H1 (cell line): ENCODE measurements around the gene MR1. TPM values are rescaled to one million over a fixed set of nuclear protein-coding genes. Genes with fewer than 3 reads are reported as not detected.

ENCODE experiments used
- CTCF ChIA-PET: fragments of 300-600 bp; sonication (Branson Sonifier 250); formaldehyde crosslinking; loops from one replicate; lab custom pipeline; 2021; ENCODE audit not compliant: partially characterized antibody; lab: Charles Lee
- POLR2A ChIA-PET: fragments of 300-600 bp; sonication (Branson Sonifier 250); formaldehyde crosslinking; loops from one replicate; lab custom pipeline; 2021; ENCODE audit warnings: inconsistent platforms; ENCODE audit not compliant: partially characterized antibody; lab: Charles Lee
- DNase-seq, 2 experiments: peaks; one replicate each; pipeline versions ENCODE4 v3.0.0 to v3.0.0-alpha.2; 2010 to 2022; ENCODE audit warnings: low spot score in 2 of 2, low read depth in 1 of 2, mixed read lengths in 1 of 2
- FAIRE-seq: peaks from 2 replicates; lab custom pipeline; 2011; peaks lifted over from hg19 to GRCh38; lab: Jason Lieb, UNC
- H2AFZ ChIP-seq: 2 replicates; pipeline ENCODE4 v1.8.1; 2012; ENCODE audit warnings: low read length, inconsistent platforms
- H2AK5ac ChIP-seq: 2 replicates; pipeline ENCODE4 v1.6.1; 2013; ENCODE audit warnings: low read depth, low read length
- H2BK120ac ChIP-seq: replicated peaks from 2 replicates; pipeline ENCODE3; 2013; ENCODE audit warnings: low read depth, low read length, inconsistent platforms
- H2BK12ac ChIP-seq: 2 replicates; pipeline ENCODE4 v1.6.1; 2013; ENCODE audit warnings: low read depth, low read length
- H2BK15ac ChIP-seq: 2 replicates; pipeline ENCODE4 v1.6.1; 2013; ENCODE audit warnings: low read length
- H2BK20ac ChIP-seq: 2 replicates; pipeline ENCODE4 v1.6.1; 2013; ENCODE audit warnings: low read length
- H2BK5ac ChIP-seq: 2 replicates; pipeline ENCODE4 v1.6.1; 2013; ENCODE audit warnings: low read depth, low read length
- H3K14ac ChIP-seq: 2 replicates; pipeline ENCODE4 v1.6.1; 2013; ENCODE audit warnings: inconsistent platforms; ENCODE audit not compliant: insufficient read length
- H3K18ac ChIP-seq: 2 replicates; pipeline ENCODE4 v1.6.1; 2013; ENCODE audit warnings: low read length; ENCODE audit errors: extremely low read depth
- H3K23ac ChIP-seq: 2 replicates; pipeline ENCODE4 v1.6.1; 2013; ENCODE audit warnings: inconsistent platforms; ENCODE audit not compliant: insufficient read length
- H3K23me2 ChIP-seq: 2 replicates; pipeline ENCODE4 v1.6.1; 2013; ENCODE audit warnings: low read depth, low read length
- H3K27ac ChIP-seq: 2 replicates; pipeline ENCODE4 v1.6.1; 2011; ENCODE audit warnings: low read depth, low read length, inconsistent platforms
- H3K27me3 ChIP-seq, 4 experiments: replicated peaks in 1 of 4; 1 replicate in 1 of 4; 2 replicates in 3 of 4; pipeline versions ENCODE4 v1.6.1 to v1.8.1; 2011 to 2013; ENCODE audit warnings: low read length in 3 of 4, mild to moderate bottlenecking in 3 of 4, inconsistent platforms in 2 of 4, mixed read lengths in 2 of 4, moderate library complexity in 1 of 4; ENCODE audit not compliant: control insufficient read depth in 3 of 4, insufficient read depth in 3 of 4; ENCODE audit errors: extremely low read depth in 1 of 4
- H3K36me3 ChIP-seq, 4 experiments: 2 replicates each; pipeline versions ENCODE4 v1.6.1 to v1.8.1; 2011 to 2013; ENCODE audit warnings: mild to moderate bottlenecking in 4 of 4, low read length in 3 of 4, moderate library complexity in 2 of 4, control low read depth in 1 of 4, inconsistent platforms in 1 of 4; ENCODE audit not compliant: insufficient read depth in 4 of 4, control insufficient read depth in 2 of 4
- H3K4ac ChIP-seq: replicated peaks from 2 replicates; pipeline ENCODE3; 2013; ENCODE audit warnings: low read length, low read depth, mixed read lengths, inconsistent platforms; ENCODE audit not compliant: insufficient read length
- H3K4me1 ChIP-seq, 4 experiments: replicated peaks in 1 of 4; 1 replicate in 1 of 4; 2 replicates in 3 of 4; pipeline versions ENCODE4 v1.6.1 to v1.8.1; 2011 to 2013; ENCODE audit warnings: low read length in 3 of 4, inconsistent platforms in 2 of 4, mixed read lengths in 1 of 4; ENCODE audit not compliant: insufficient read depth in 4 of 4, control insufficient read depth in 3 of 4
- H3K4me2 ChIP-seq, 2 experiments: 2 replicates each; pipeline versions ENCODE4 v1.6.1 to v1.8.1; 2011 to 2013; ENCODE audit warnings: low read depth in 2 of 2, low read length in 2 of 2, control low read depth in 1 of 2, inconsistent platforms in 1 of 2, mild to moderate bottlenecking in 1 of 2; ENCODE audit not compliant: insufficient read depth in 1 of 2
- H3K4me3 ChIP-seq, 4 experiments: fragments of 200-600, 300-600 bp in 1 of 4; sonication (generic), shearing (Covaris generic), sonication (Bioruptor Twin) in 1 of 4; 2 replicates each; pipeline versions ENCODE4 v1.5.1 to v1.8.1; 2011 to 2016; ENCODE audit warnings: low read length in 4 of 4, low read depth in 3 of 4, control low read depth in 2 of 4, inconsistent platforms in 2 of 4, mild to moderate bottlenecking in 2 of 4, mixed read lengths in 1 of 4, moderate library complexity in 1 of 4; ENCODE audit not compliant: insufficient read depth in 2 of 4; ENCODE audit errors: extremely low read depth in 1 of 4
- H3K56ac ChIP-seq: replicated peaks from 2 replicates; pipeline ENCODE3; 2013; ENCODE audit warnings: low read depth, mild to moderate bottlenecking, mixed read lengths, low read length, inconsistent platforms; ENCODE audit not compliant: insufficient read length
- H3K79me1 ChIP-seq: 2 replicates; pipeline ENCODE4 v1.6.1; 2013; ENCODE audit warnings: low read depth, low read length, control low read depth
- H3K79me2 ChIP-seq, 2 experiments: 2 replicates each; pipeline versions ENCODE4 v1.6.1 to v1.8.1; 2012 to 2013; ENCODE audit warnings: low read length in 2 of 2, mild to moderate bottlenecking in 2 of 2, inconsistent platforms in 1 of 2; ENCODE audit not compliant: insufficient read depth in 2 of 2, control insufficient read depth in 1 of 2
- H3K9ac ChIP-seq, 4 experiments: replicated peaks in 1 of 4; 1 replicate in 1 of 4; 2 replicates in 3 of 4; pipeline versions ENCODE4 v1.6.1 to v1.8.1; 2011 to 2013; ENCODE audit warnings: low read depth in 3 of 4, low read length in 3 of 4, control low read depth in 2 of 4, mild to moderate bottlenecking in 2 of 4, moderate library complexity in 2 of 4, inconsistent platforms in 1 of 4; ENCODE audit errors: extremely low read depth in 1 of 4
- H3K9me3 ChIP-seq, 2 experiments: 2 replicates each; pipeline versions ENCODE4 v1.6.1 to v1.8.1; 2012 to 2013; ENCODE audit warnings: mild to moderate bottlenecking in 2 of 2, moderate library complexity in 2 of 2, control low read depth in 1 of 2, inconsistent platforms in 1 of 2, low read depth in 1 of 2, low read length in 1 of 2, mixed read lengths in 1 of 2; ENCODE audit not compliant: insufficient read depth in 2 of 2
- H4K20me1 ChIP-seq, 2 experiments: replicated peaks in 1 of 2; 2 replicates each; pipeline versions ENCODE3 to v1.8.1; 2011 to 2013; ENCODE audit warnings: inconsistent platforms in 2 of 2, low read length in 2 of 2, mild to moderate bottlenecking in 1 of 2; ENCODE audit not compliant: insufficient read depth in 2 of 2, control insufficient read depth in 1 of 2
- H4K5ac ChIP-seq: 2 replicates; pipeline ENCODE4 v1.6.1; 2013; ENCODE audit warnings: low read length, low read depth, mixed read lengths, inconsistent platforms; ENCODE audit not compliant: insufficient read length
- H4K8ac ChIP-seq: 2 replicates; pipeline ENCODE4 v1.8.0; 2013; ENCODE audit warnings: mild to moderate bottlenecking, moderate library complexity, low read length, inconsistent platforms; ENCODE audit not compliant: insufficient read depth; ENCODE audit errors: extremely low read depth
- H4K91ac ChIP-seq: replicated peaks from 2 replicates; pipeline ENCODE3; 2013; ENCODE audit warnings: low read length, mixed read lengths, inconsistent platforms; ENCODE audit not compliant: insufficient read length
- CBX8 ChIP-seq: fragments of 300-800, 300-1000 bp; sonication (generic); IDR thresholded peaks from 2 replicates; pipeline ENCODE4 v1.7.1; 2016; ENCODE audit warnings: low read depth, low read length, borderline replicate concordance
- KDM5A ChIP-seq: fragments of 200-600 bp; IDR thresholded peaks from 2 replicates; pipeline ENCODE4 v1.7.1; 2012; ENCODE audit warnings: mild to moderate bottlenecking, low read length, inconsistent platforms, mixed read lengths
- POU5F1 ChIP-seq: IDR thresholded peaks from 2 replicates; pipeline ENCODE4 v1.6.1; 2011; ENCODE audit warnings: low read depth, mild to moderate bottlenecking, low read length, moderate library complexity
- RFX5 ChIP-seq: IDR thresholded peaks from 2 replicates; pipeline ENCODE4 v1.6.1; 2011; ENCODE audit warnings: low read depth, low read length, improper control_type of control experiment, borderline replicate concordance
- SRF ChIP-seq: IDR thresholded peaks from 2 replicates; pipeline ENCODE4 v1.6.1; 2011; ENCODE audit warnings: mild to moderate bottlenecking, low read depth, low read length, moderate library complexity
- TAF1 ChIP-seq: IDR thresholded peaks from 2 replicates; pipeline ENCODE4 v1.6.1; 2011; ENCODE audit warnings: mild to moderate bottlenecking, low read depth, low read length
- YY1 ChIP-seq: IDR thresholded peaks from 2 replicates; pipeline ENCODE4 v1.6.1; 2011; ENCODE audit warnings: low read depth, mild to moderate bottlenecking, low read length
- WGBS, 2 experiments: shearing (Covaris generic) in 1 of 2; methylation state at CpG; one replicate each; pipeline versions ENCODE4 v1.1.6 to v1.1.7; 2013 to 2015; ENCODE audit warnings: low lambda C conversion rate in 2 of 2, mixed read lengths in 2 of 2, inconsistent platforms in 1 of 2, low coverage in 1 of 2, missing lambda C conversion rate in 1 of 2; ENCODE audit not compliant: insufficient replicate concordance in 2 of 2, insufficient coverage in 1 of 2, insufficient read length in 1 of 2; ENCODE audit errors: extremely low coverage in 1 of 2, missing lambda C conversion rate in 1 of 2; 5-methylcytosine and 5-hydroxymethylcytosine counted together
- polyA plus RNA-seq, 7 experiments: library from polyadenylated mRNA; depleted of rRNA in 3 of 7; stranded (reverse) in 5 of 7; unstranded in 2 of 7; fragments of >200 nt in 5 of 7; fragments of 200-250 nt in 2 of 7; gene quantifications; 1 replicate in 5 of 7; 2 replicates in 1 of 7; 4 replicates in 1 of 7; pipeline versions ENCODE4 v1.2.1 to v1.2.3, GENCODE V29; 2011 to 2013; ENCODE audit warnings: missing spikeins in 2 of 7, mixed read lengths in 2 of 7
- total RNA-seq: library from RNA; stranded (reverse); fragmentation: NEBNext Ultra II Directional; extraction: Animal tissue kit (Norgen Biotek cat#: 25700); gene quantifications from 2 replicates; pipeline ENCODE4 v1.2.1, GENCODE V29; 2021
- TF ChIP-seq, protein P1 (sequence below), 3 experiments: IDR thresholded peaks; 1 replicate in 2 of 3; 2 replicates in 1 of 3; pipeline versions ENCODE4 v1.5.1 to v1.6.1; 2011; ENCODE audit warnings: low read length in 3 of 3, mild to moderate bottlenecking in 3 of 3, inconsistent platforms in 2 of 3, low read depth in 1 of 3, moderate library complexity in 1 of 3; ENCODE audit not compliant: insufficient read depth in 1 of 3; ENCODE audit errors: control extremely low read depth in 1 of 3

MR1 gene
- total and polyA plus RNA-seq, 2 of the 8 experiments (the other 6 are each of a cell fraction or from before 2014, with no cell fraction given): 0.09 TPM; not detected in 1

DNA sequence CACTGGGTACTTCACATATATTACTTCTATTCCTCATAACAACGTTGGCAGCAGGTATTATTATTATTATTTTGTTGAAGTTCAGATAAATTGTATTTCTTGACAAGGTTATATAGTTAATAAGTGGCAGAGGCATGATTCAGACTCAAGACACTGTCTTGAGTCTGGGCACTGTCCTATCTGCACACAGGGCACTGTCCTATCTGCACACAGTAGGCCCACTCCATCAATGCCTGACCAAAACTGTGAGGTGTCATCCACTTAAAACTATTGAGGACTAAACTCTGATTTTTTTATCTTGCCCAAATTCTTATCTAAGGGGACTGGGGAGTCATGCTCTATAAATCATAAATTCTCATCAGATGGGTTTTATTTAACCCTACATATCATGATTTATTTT lies 30.9 kb downstream of the MR1 start:
- Histone ChIP-seq H3K56ac (no peak overlapping the region), H2BK15ac (0 out of 2 replicates have a peak overlapping the region, but pooled peaks have one; percentile 49), H3K36me3 (no peaks in the 10 kb centered on the region), H3K9ac (no peak overlapping the region), H3K27me3 (no peaks in the 10 kb centered on the region), H4K20me1 (no peaks in the 10 kb centered on the region), H3K9me3 (no peaks in the 10 kb centered on the region), H3K4me3 (no peak overlapping the region), H3K14ac (no peak overlapping the region), H2BK5ac (no peak overlapping the region), H3K79me2 (no peaks in the 10 kb centered on the region), H2BK20ac (no peak overlapping the region), H2BK120ac (no peak overlapping the region), H3K4ac (no peak overlapping the region), H2AK5ac (no peak overlapping the region), H3K23me2 (no peaks in the 10 kb centered on the region), H3K27ac (no peak overlapping the region; the same call in 1 of the 2 replicates), H4K8ac (no peak overlapping the region), H3K18ac (no peak overlapping the region), H2BK12ac (no peak overlapping the region), H3K4me2 (no peak overlapping the region), H4K91ac (no peak overlapping the region), H3K4me1 (peaks cover 0 to 7% (median 1%) of the 10 kb centered on the region in 4 experiments; a peak in 5 of 7 replicates), H4K5ac (no peak overlapping the region), H3K23ac (no peak overlapping the region), H3K79me1 (no peaks in the 10 kb centered on the region), H2AFZ (no peak overlapping the region)
- TF ChIP-seq SRF (no peak), YY1 (no peak), POU5F1 (no peak), TAF1 (no peak), RFX5 (no peak), CBX8 (no peak), KDM5A (no peak)
- TF ChIP-seq, protein P1, sequence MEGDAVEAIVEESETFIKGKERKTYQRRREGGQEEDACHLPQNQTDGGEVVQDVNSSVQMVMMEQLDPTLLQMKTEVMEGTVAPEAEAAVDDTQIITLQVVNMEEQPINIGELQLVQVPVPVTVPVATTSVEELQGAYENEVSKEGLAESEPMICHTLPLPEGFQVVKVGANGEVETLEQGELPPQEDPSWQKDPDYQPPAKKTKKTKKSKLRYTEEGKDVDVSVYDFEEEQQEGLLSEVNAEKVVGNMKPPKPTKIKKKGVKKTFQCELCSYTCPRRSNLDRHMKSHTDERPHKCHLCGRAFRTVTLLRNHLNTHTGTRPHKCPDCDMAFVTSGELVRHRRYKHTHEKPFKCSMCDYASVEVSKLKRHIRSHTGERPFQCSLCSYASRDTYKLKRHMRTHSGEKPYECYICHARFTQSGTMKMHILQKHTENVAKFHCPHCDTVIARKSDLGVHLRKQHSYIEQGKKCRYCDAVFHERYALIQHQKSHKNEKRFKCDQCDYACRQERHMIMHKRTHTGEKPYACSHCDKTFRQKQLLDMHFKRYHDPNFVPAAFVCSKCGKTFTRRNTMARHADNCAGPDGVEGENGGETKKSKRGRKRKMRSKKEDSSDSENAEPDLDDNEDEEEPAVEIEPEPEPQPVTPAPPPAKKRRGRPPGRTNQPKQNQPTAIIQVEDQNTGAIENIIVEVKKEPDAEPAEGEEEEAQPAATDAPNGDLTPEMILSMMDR (IDR thresholded peaks at IDR 0.05; ENCODE audit: control extremely low read depth in 1 of 3, insufficient read depth in 1 of 3, low read depth in 1 of 3, low read length in 3 of 3): no peak
- WGBS, 2 experiments: 80% methylated on average over 1 of the region's 1 CpG; no CpG with 5 or more reads in 1 of the 2 experiments
- FAIRE-seq: no peak
- no peak for DNase-seq
- ChIA-PET POLR2A (interaction anchor here (3.2 kb wide), 1 partner anchor 24 kb away, joined by 10 read pairs; the partner anchor contains the start of gene IER5), CTCF (no interaction called here)
